ENCODE data around the gene RASSF7. TPM values are rescaled to one million over a fixed set of nuclear protein-coding genes. Genes with fewer than 3 reads are reported as not detected.

Gene RASSF7
- polyA plus RNA-seq, 1 of the 3 experiments (the other 2 are of a cell fraction), result 19.8 TPM

DNA sequence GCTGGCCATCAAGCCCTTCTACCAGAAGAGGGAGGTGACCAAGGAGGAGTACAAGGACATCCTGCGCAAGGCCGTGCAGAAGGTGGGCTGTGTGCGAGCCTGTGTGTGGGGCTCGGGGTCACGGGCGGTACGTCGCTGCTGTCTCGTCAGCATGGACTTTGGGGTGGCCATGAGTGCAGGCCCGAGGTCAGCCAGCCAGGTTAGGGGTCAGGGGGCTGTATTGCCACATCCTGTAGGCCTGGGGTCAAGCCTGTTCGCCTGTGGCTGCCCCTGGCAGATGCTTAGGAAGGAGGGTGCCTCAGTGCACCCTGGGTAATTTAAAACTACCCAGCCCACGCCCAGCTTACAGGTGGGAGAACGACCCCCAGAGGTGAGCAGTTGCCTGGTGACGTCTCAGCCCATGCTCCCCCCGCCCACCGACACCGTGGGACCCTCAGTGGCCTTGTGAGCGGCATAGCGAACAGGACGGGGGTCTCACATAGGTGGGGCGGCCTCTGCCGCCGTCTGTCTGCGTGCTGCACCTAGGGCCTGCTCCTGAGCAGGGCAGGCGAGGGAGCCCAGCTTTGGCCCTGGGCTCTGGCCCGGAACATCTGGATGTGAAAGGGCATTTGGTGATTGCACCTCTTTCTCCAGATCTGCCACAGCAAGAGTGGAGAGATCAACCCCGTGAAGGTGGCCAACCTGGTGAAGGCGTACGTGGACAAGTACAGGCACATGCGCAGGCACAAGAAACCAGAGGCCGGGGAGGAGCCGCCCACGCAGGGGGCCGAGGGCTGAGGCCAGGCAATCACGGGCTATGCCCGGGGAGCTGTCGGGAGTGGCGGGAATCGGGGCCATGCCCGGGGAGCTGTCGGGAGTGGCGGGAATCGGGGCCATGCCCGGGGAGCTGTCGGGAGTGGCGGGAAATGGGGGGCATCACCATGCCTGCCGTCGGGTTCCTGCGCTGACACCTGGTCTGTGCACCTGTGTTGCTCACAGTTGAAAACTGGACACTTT lies 50.5 kb downstream of the RASSF7 start:
- no peak overlapping the region for H3K4me3 ChIP-seq (ENCODE audit: low read depth in 2 of 2, low read length in 1 of 2)
- no peak for DNase-seq
- peaks cover 7% of the 10 kb centered on the region; the same call in 1 of the 2 replicates for H3K79me2 ChIP-seq (ENCODE audit: insufficient read depth)
- H4K20me1 ChIP-seq (ENCODE audit: insufficient read depth), result peaks cover 31% of the 10 kb centered on the region
- H3K4me2 ChIP-seq, result no peak overlapping the region
- ChIA-PET POLR2A (no interaction called here), CTCF (interaction anchor here (0.8 kb wide), 1 partner anchor 15 kb away, joined by 3 read pairs; no protein-coding TSS in a partner anchor)
- H3K27ac ChIP-seq (ENCODE audit: low read depth in 2 of 2, low read length in 1 of 2), result no peak overlapping the region
- peaks cover 6% of the 10 kb centered on the region for H3F3A ChIP-seq (replicated peaks; ENCODE audit: insufficient read depth)
- no peaks in the 10 kb centered on the region for H3K27me3 ChIP-seq (ENCODE audit: insufficient read depth)
- TF ChIP-seq, protein P1, sequence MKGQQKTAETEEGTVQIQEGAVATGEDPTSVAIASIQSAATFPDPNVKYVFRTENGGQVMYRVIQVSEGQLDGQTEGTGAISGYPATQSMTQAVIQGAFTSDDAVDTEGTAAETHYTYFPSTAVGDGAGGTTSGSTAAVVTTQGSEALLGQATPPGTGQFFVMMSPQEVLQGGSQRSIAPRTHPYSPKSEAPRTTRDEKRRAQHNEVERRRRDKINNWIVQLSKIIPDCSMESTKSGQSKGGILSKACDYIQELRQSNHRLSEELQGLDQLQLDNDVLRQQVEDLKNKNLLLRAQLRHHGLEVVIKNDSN (IDR thresholded peaks at IDR 0.05; ENCODE audit: borderline replicate concordance, low read depth), result no peak
- 92% methylated on average over 42 of the region's 49 CpGs for WGBS (ENCODE audit: low lambda C conversion rate)
- H3K9ac ChIP-seq, result no peak overlapping the region
- no peaks in the 10 kb centered on the region for H3K9me3 ChIP-seq
- H3K36me3 ChIP-seq (replicated peaks in 1 of 2; ENCODE audit: control insufficient read depth in 1 of 2, insufficient read depth in 2 of 2, low read length in 1 of 2), result peaks cover 30 to 69% of the 10 kb centered on the region in 2 experiments
- peaks cover 0 to 19% of the 10 kb centered on the region in 2 experiments; a peak in 1 of 4 replicates for H3K4me1 ChIP-seq (ENCODE audit: control insufficient read depth in 1 of 2, insufficient read depth in 2 of 2, low read depth in 1 of 2, low read length in 1 of 2)
- H2AFZ ChIP-seq (ENCODE audit: low read depth), result no peak overlapping the region
- no peaks in the 10 kb centered on the region for H3K9me2 ChIP-seq

DNA sequence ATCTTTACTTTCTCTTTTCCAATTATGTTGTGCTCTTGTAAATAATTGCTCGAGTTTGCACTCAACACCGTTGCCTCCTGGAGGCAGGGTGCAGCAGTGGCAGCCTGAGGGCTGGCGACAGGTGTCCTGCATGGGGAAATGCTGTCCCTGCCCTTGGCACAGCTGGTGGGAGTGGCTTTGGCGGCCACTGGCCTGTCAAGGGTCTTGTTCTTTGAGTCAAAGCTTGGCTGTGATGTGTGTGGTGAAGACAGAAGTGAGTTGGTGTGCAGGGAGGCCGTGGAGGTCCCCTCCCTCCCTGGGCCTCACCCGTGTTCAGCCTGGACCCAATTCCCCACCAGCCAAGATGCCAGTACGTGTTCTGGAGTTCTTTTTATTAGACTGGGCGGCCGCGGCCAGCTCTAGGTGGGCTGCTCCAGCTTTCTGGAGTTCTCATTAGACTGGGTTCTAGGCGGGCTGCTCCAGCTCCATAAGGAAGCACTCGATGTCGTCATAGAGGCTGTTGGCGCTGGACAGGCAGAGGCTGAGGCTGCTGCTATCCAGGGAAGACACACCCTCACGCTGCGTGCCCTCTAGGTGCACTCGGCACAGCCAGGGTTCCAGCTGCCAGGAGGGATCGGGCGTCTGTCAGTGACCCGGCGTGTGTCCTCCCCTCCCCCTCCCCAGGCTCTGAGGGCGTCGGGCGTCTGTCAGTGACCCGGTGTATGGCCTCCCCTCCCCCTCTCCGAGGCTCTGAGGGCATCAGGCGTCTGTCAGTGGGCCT lies 51.6 kb downstream of the RASSF7 start:
- H3K36me3 ChIP-seq (replicated peaks in 1 of 2; ENCODE audit: control insufficient read depth in 1 of 2, insufficient read depth in 2 of 2, low read length in 1 of 2), result peaks cover 21 to 58% of the 10 kb centered on the region in 2 experiments
- CTCF ChIA-PET, result interaction anchor here (0.8 to 1.9 kb wide), 2 partner anchors 14 to 94 kb away, joined by 3 to 5 read pairs; no protein-coding TSS in a partner anchor
- H3K27ac ChIP-seq (ENCODE audit: low read depth in 2 of 2, low read length in 1 of 2), result no peak overlapping the region
- H3K27me3 ChIP-seq (ENCODE audit: insufficient read depth), result no peaks in the 10 kb centered on the region
- POLR2A ChIA-PET, result no interaction called here
- H3K9ac ChIP-seq, result no peak overlapping the region
- peaks cover 6% of the 10 kb centered on the region for H3F3A ChIP-seq (replicated peaks; ENCODE audit: insufficient read depth)
- no peak overlapping the region for H3K4me2 ChIP-seq
- no peak for DNase-seq
- H3K4me1 ChIP-seq (ENCODE audit: control insufficient read depth in 1 of 2, insufficient read depth in 2 of 2, low read depth in 1 of 2, low read length in 1 of 2), result peaks cover 0 to 14% of the 10 kb centered on the region in 2 experiments; a peak in 1 of 4 replicates
- no peak overlapping the region for H3K4me3 ChIP-seq (ENCODE audit: low read depth in 2 of 2, low read length in 1 of 2)
- H2AFZ ChIP-seq (ENCODE audit: low read depth), result no peak overlapping the region
- TF ChIP-seq, protein P2, sequence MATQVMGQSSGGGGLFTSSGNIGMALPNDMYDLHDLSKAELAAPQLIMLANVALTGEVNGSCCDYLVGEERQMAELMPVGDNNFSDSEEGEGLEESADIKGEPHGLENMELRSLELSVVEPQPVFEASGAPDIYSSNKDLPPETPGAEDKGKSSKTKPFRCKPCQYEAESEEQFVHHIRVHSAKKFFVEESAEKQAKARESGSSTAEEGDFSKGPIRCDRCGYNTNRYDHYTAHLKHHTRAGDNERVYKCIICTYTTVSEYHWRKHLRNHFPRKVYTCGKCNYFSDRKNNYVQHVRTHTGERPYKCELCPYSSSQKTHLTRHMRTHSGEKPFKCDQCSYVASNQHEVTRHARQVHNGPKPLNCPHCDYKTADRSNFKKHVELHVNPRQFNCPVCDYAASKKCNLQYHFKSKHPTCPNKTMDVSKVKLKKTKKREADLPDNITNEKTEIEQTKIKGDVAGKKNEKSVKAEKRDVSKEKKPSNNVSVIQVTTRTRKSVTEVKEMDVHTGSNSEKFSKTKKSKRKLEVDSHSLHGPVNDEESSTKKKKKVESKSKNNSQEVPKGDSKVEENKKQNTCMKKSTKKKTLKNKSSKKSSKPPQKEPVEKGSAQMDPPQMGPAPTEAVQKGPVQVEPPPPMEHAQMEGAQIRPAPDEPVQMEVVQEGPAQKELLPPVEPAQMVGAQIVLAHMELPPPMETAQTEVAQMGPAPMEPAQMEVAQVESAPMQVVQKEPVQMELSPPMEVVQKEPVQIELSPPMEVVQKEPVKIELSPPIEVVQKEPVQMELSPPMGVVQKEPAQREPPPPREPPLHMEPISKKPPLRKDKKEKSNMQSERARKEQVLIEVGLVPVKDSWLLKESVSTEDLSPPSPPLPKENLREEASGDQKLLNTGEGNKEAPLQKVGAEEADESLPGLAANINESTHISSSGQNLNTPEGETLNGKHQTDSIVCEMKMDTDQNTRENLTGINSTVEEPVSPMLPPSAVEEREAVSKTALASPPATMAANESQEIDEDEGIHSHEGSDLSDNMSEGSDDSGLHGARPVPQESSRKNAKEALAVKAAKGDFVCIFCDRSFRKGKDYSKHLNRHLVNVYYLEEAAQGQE (IDR thresholded peaks at IDR 0.05; ENCODE audit: low read depth, low read length), result no peak
- TF ChIP-seq, protein P3, sequence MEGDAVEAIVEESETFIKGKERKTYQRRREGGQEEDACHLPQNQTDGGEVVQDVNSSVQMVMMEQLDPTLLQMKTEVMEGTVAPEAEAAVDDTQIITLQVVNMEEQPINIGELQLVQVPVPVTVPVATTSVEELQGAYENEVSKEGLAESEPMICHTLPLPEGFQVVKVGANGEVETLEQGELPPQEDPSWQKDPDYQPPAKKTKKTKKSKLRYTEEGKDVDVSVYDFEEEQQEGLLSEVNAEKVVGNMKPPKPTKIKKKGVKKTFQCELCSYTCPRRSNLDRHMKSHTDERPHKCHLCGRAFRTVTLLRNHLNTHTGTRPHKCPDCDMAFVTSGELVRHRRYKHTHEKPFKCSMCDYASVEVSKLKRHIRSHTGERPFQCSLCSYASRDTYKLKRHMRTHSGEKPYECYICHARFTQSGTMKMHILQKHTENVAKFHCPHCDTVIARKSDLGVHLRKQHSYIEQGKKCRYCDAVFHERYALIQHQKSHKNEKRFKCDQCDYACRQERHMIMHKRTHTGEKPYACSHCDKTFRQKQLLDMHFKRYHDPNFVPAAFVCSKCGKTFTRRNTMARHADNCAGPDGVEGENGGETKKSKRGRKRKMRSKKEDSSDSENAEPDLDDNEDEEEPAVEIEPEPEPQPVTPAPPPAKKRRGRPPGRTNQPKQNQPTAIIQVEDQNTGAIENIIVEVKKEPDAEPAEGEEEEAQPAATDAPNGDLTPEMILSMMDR (IDR thresholded peaks at IDR 0.05), result peak; percentile 35
- TF ChIP-seq, protein P4, sequence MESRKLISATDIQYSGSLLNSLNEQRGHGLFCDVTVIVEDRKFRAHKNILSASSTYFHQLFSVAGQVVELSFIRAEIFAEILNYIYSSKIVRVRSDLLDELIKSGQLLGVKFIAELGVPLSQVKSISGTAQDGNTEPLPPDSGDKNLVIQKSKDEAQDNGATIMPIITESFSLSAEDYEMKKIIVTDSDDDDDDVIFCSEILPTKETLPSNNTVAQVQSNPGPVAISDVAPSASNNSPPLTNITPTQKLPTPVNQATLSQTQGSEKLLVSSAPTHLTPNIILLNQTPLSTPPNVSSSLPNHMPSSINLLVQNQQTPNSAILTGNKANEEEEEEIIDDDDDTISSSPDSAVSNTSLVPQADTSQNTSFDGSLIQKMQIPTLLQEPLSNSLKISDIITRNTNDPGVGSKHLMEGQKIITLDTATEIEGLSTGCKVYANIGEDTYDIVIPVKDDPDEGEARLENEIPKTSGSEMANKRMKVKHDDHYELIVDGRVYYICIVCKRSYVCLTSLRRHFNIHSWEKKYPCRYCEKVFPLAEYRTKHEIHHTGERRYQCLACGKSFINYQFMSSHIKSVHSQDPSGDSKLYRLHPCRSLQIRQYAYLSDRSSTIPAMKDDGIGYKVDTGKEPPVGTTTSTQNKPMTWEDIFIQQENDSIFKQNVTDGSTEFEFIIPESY (IDR thresholded peaks at IDR 0.05; ENCODE audit: borderline replicate concordance, low read depth), result no peak
- peaks cover 31% of the 10 kb centered on the region for H4K20me1 ChIP-seq (ENCODE audit: insufficient read depth)
- no peaks in the 10 kb centered on the region for H3K9me2 ChIP-seq
- H3K79me2 ChIP-seq (ENCODE audit: insufficient read depth), result peaks cover 8% of the 10 kb centered on the region; the same call in 1 of the 2 replicates
- 80% methylated on average over 8 of the region's 27 CpGs for WGBS (ENCODE audit: low lambda C conversion rate)
- no peaks in the 10 kb centered on the region for H3K9me3 ChIP-seq
